Endothelial cell of coronary artery (primary cell): ENCODE results near the gene GRID2. TPM values are rescaled to one million over a fixed set of nuclear protein-coding genes. Genes with fewer than 3 reads are reported as not detected.

Source experiments
- total RNA-seq: library from RNA; depleted of rRNA; stranded (reverse); fragments of >200 nt; gene quantifications from 2 replicates; pipeline ENCODE4 v1.2.3, GENCODE V29; 2014

The GRID2 gene
- total RNA-seq: not detected in 2 replicates

GRCh38 chr4:92303621-92304027 lies at the start of gene GRID2:
TSS of gene GRID2 (plus strand) at chr4:92303966.

